Panc1 (cell line): Measurements from ENCODE around the gene ADIG. TPM values are rescaled to one million over a fixed set of nuclear protein-coding genes. Genes with fewer than 3 reads are reported as not detected.

Experiments
- ATAC-seq: fragments of 200-7000 bp; cut with Tn5 transposase; 2 replicates; pipeline ENCODE4 v1.9.1; 2020; ENCODE audit warnings: mild to moderate bottlenecking, moderate library complexity
- BruUV-seq: library from RNA; stranded (reverse); fragments of 400-500 nt; replicated peaks from 2 replicates; lab custom pipeline; 2021; lab: Mats Ljungman, UMichigan
- CTCF ChIA-PET: fragments of 300-600 bp; sonication (Branson Sonifier 250); formaldehyde crosslinking; loops from one replicate; lab custom pipeline; 2022; ENCODE audit warnings: antibody characterized with exemption; lab: Charles Lee
- POLR2A ChIA-PET: fragments of 300-600 bp; sonication (Branson Sonifier 250); formaldehyde crosslinking; loops from one replicate; lab custom pipeline; 2022; ENCODE audit warnings: antibody characterized with exemption; lab: Charles Lee
- DNase-seq: peaks from one replicate; pipeline ENCODE4 v3.0.0-alpha.2; 2010; ENCODE audit warnings: low read depth, low spot score
- H3K27ac ChIP-seq: 2 replicates; pipeline ENCODE4 v1.5.1; 2011; ENCODE audit warnings: mild to moderate bottlenecking, low read length, inconsistent platforms
- H3K27me3 ChIP-seq: fragments of 200-500 bp; sonication (Bioruptor generic); 2 replicates; pipeline ENCODE4 v1.6.0; 2014; ENCODE audit warnings: low read length, inconsistent platforms; ENCODE audit not compliant: control insufficient read depth, insufficient read depth
- H3K36me3 ChIP-seq: fragments of 200-500 bp; sonication (Bioruptor generic); 2 replicates; pipeline ENCODE4 v1.5.1; 2014; ENCODE audit warnings: inconsistent platforms, mild to moderate bottlenecking, low read length, moderate library complexity; ENCODE audit not compliant: control insufficient read depth, insufficient read depth
- H3K4me1 ChIP-seq: 2 replicates; pipeline ENCODE4 v1.5.1; 2011; ENCODE audit warnings: inconsistent platforms, mild to moderate bottlenecking, low read length, moderate library complexity; ENCODE audit not compliant: control insufficient read depth, insufficient read depth
- H3K4me3 ChIP-seq, 2 experiments: 2 replicates each; pipeline ENCODE4 v1.5.1; 2011 to 2012; ENCODE audit warnings: low read depth in 2 of 2, low read length in 2 of 2, mild to moderate bottlenecking in 2 of 2, inconsistent platforms in 1 of 2, moderate library complexity in 1 of 2
- H3K9me3 ChIP-seq: fragments of 200-500 bp; sonication (Bioruptor generic); 2 replicates; pipeline ENCODE4 v1.5.1; 2014; ENCODE audit warnings: low read depth, mild to moderate bottlenecking, inconsistent platforms, low read length, moderate library complexity; ENCODE audit not compliant: control insufficient read depth, insufficient read depth
- POLR2AphosphoS5 ChIP-seq: IDR thresholded peaks from 2 replicates; pipeline ENCODE4 v1.6.1; 2012; ENCODE audit warnings: mild to moderate bottlenecking, low read depth, low read length, moderate library complexity
- SIN3A ChIP-seq: IDR thresholded peaks from 2 replicates; pipeline ENCODE4 v1.6.1; 2012; ENCODE audit warnings: low read depth, mild to moderate bottlenecking, low read length, moderate library complexity, borderline replicate concordance; ENCODE audit not compliant: insufficient read depth
- TCF7L2 ChIP-seq: IDR thresholded peaks from 2 replicates; pipeline ENCODE4 v1.6.1; 2011; ENCODE audit warnings: mild to moderate bottlenecking, low read depth, low read length, inconsistent platforms
- in situ Hi-C: cut with HindIII; loops from 2 replicates; pipeline ENCODE4 v1.10.0; 2016; ENCODE audit warnings: low sequenced_read_pairs, low pct_unique_long_range_greater_than_20kb
- intact Hi-C: fragments of 100-400 bp; cut with micrococcal nuclease; formaldehyde crosslinking; loops from one replicate; pipeline ENCODE4 v1.10.0; 2022; ENCODE audit not compliant: unreplicated experiment
- total RNA-seq: library from RNA; stranded (reverse); gene quantifications from one replicate; pipeline ENCODE4 v1.2.1, GENCODE V29; 2021; ENCODE audit not compliant: unreplicated experiment
- TF ChIP-seq, protein P1 (sequence below), 2 experiments: IDR thresholded peaks; 2 replicates each; pipeline ENCODE4 v1.6.1; 2011 to 2012; ENCODE audit warnings: low read depth in 2 of 2, control low read depth in 1 of 2, low read length in 1 of 2, mild to moderate bottlenecking in 1 of 2, moderate library complexity in 1 of 2; ENCODE audit not compliant: insufficient read depth in 1 of 2
- TF ChIP-seq, protein P2 (sequence below): fragments of 450-650 bp; IDR thresholded peaks from 2 replicates; pipeline ENCODE4 v1.5.1; 2017; ENCODE audit warnings: mild to moderate bottlenecking

ADIG gene
- total RNA-seq, 1 experiment from 2014 or later: not detected

DNA sequence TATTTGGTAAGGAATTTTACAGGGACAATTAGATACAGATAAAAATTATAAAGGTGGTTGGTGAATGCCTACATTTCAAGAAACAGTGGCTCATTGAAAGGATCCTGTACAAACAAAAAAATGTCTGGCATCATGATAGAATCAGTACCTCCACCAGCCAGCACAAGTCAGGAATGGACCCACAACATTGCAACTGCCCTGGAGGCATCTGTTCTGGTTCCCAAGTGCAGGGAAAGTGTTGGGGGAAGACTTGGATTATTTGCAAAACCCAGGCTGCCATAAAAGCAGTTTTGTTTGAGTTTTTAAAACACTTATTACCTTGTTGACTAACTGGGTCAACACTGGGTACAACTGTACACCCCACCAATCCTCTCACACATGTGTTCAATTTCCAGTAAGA lies 44.9 kb downstream of the ADIG start:
- Histone ChIP-seq H3K9me3 (no peaks in the 10 kb centered on the region), H3K27me3 (no peaks in the 10 kb centered on the region), H3K36me3 (no peaks in the 10 kb centered on the region), H3K4me3 (no peak overlapping the region), H3K4me1 (no peaks in the 10 kb centered on the region), H3K27ac (no peak overlapping the region)
- in situ Hi-C loops: no loop called here
- BruUV-seq: no TSS peak
- POLR2A ChIA-PET: no interaction called here
- CTCF ChIA-PET: no interaction called here
- ATAC-seq (no peak), DNase-seq (no peak)
- TF ChIP-seq, protein P1, sequence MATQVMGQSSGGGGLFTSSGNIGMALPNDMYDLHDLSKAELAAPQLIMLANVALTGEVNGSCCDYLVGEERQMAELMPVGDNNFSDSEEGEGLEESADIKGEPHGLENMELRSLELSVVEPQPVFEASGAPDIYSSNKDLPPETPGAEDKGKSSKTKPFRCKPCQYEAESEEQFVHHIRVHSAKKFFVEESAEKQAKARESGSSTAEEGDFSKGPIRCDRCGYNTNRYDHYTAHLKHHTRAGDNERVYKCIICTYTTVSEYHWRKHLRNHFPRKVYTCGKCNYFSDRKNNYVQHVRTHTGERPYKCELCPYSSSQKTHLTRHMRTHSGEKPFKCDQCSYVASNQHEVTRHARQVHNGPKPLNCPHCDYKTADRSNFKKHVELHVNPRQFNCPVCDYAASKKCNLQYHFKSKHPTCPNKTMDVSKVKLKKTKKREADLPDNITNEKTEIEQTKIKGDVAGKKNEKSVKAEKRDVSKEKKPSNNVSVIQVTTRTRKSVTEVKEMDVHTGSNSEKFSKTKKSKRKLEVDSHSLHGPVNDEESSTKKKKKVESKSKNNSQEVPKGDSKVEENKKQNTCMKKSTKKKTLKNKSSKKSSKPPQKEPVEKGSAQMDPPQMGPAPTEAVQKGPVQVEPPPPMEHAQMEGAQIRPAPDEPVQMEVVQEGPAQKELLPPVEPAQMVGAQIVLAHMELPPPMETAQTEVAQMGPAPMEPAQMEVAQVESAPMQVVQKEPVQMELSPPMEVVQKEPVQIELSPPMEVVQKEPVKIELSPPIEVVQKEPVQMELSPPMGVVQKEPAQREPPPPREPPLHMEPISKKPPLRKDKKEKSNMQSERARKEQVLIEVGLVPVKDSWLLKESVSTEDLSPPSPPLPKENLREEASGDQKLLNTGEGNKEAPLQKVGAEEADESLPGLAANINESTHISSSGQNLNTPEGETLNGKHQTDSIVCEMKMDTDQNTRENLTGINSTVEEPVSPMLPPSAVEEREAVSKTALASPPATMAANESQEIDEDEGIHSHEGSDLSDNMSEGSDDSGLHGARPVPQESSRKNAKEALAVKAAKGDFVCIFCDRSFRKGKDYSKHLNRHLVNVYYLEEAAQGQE (IDR thresholded peaks at IDR 0.05; ENCODE audit: insufficient read depth in 1 of 2, low read depth in 2 of 2, low read length in 1 of 2): no peak
- TF ChIP-seq, protein P2, sequence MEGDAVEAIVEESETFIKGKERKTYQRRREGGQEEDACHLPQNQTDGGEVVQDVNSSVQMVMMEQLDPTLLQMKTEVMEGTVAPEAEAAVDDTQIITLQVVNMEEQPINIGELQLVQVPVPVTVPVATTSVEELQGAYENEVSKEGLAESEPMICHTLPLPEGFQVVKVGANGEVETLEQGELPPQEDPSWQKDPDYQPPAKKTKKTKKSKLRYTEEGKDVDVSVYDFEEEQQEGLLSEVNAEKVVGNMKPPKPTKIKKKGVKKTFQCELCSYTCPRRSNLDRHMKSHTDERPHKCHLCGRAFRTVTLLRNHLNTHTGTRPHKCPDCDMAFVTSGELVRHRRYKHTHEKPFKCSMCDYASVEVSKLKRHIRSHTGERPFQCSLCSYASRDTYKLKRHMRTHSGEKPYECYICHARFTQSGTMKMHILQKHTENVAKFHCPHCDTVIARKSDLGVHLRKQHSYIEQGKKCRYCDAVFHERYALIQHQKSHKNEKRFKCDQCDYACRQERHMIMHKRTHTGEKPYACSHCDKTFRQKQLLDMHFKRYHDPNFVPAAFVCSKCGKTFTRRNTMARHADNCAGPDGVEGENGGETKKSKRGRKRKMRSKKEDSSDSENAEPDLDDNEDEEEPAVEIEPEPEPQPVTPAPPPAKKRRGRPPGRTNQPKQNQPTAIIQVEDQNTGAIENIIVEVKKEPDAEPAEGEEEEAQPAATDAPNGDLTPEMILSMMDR: no peak
- TF ChIP-seq TCF7L2: no peak
- intact Hi-C loops: no loop called here

DNA sequence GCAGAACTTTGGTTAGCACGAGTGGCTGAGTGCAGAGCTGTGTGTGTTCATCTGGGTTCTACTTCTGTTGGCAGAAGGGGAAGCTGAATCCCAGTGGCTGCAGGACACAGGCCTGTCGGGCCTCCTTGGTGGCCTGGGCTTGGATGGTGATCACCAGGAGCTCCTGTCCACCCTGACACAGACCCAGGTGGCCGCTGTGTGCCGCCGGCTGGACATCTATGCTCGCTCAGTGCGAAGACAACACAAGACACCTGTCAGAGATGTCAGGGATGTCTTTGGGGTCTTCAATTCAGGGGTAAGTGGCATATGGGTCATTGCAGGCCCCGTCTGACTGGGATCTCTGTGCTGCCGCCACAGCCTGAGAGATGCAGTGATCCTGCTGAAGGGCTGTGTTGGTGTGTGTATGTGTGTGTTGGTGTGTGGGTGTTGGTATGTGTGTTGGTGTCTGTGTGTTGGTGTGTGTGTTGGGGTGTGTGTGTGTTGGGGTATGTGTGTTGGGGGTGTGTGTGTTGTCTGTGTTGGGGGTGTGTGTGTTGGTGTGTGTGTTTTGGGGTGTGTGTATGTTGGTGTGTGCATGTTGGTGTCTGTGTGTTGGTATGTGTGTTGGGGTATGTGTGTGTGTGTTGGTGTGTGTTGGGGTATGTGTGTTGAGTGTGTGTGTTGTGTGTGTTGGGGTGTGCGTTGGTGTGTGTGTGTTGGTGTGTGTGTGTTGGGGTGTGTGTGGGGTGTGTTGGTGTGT lies 46.1 kb downstream of the ADIG start:
- ChIA-PET CTCF (no interaction called here), POLR2A (no interaction called here)
- Histone ChIP-seq H3K36me3 (no peaks in the 10 kb centered on the region), H3K27ac (no peak overlapping the region), H3K4me3 (no peak overlapping the region), H3K27me3 (no peaks in the 10 kb centered on the region), H3K9me3 (no peaks in the 10 kb centered on the region), H3K4me1 (no peaks in the 10 kb centered on the region)
- TF ChIP-seq, protein P2: no peak
- TF ChIP-seq SIN3A (no peak), TCF7L2 (no peak), POLR2AphosphoS5 (no peak)
- TF ChIP-seq, protein P1 (IDR thresholded peaks at IDR 0.05; ENCODE audit: insufficient read depth in 1 of 2, low read depth in 2 of 2, low read length in 1 of 2): no peak
- intact Hi-C loops (no loop called here), in situ Hi-C loops (no loop called here)
- no peak for DNase-seq
- BruUV-seq: no TSS peak
- ATAC-seq: no peak
